Fibroblast of upper back skin (primary cell): Measurements from ENCODE around the gene VSIG4.
"Not testable (repeated sequence)": the region's sequence is repeated elsewhere in the genome, so short reads cannot be mapped to it uniquely, and the experiment has no call there.

Source experiments
- DNase-seq: peaks from one replicate; pipeline ENCODE4 v3.0.0-alpha.2; 2013

Gene VSIG4

GRCh38 chrX:65975161-65975751 is 64.6 kb downstream of the VSIG4 start:
- DNase-seq: not testable (repeated sequence)
